HG03064 (cell line): ENCODE results near the gene PTCSC3.

Experiments
- ATAC-seq: cut with Tn5 transposase; IDR thresholded peaks from one replicate; pipeline ENCODE4 v1.9.1; 2021; ENCODE audit warnings: low read depth; ENCODE audit not compliant: unreplicated experiment

The PTCSC3 gene

DNA sequence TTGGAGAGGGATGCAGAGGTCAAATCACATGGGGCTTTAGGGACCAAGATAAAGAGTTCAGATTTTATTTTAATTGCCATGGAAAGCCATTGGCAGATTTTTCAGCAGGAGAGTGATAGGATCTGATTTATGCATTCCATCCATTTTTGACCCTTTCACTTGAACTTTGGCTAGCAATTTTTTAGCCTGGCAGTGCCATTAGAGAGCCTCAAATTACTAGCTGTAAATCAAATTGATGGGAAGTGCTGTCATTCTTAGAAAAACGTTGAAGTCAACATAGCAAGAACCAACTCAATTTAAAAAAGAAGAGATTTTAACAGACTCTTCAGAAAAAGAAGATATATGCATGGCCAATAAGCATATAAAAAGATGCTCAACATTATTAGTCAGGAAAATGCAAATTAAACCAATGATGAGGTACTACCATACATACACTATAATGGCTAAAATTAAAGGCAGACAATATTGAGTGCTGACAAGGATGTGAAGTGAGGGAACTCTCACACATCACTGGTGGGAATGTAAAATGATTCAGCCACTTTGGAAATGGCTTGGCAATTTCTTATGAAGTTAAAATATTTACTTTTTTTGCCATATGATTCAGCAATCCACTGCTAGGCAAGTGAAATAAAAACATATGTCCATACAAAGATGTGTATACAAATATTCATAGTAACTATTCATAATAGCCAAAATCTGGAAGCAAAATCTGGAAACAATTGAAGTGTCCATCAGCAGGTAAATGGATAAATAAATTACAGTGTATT lies 89.7 kb downstream of the PTCSC3 start:
- ATAC-seq, result no peak

DNA sequence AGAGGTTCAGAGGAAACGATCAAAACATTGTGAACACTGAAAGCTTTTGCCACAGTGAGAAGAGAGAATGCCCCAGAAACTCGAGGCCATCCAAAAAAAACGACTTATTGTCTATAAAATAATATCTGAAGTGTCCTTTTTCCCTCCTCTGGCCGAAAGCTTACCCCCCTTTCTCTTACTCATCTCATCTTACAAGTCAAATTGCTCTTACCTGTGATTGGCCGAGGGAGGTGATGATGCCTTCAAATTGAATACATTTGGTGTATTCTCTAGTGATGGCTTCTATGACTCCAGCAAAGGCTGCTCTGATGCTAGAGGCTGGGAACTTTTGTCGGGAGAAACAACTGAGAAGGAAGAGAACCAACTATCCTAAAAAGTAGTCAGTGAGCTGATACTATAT lies 90.7 kb downstream of the PTCSC3 start:
- no peak for ATAC-seq
